HL-60 (cell line): ENCODE results near the gene MUC22.

ENCODE experiments used
- CTCF ChIP-seq: IDR thresholded peaks from one replicate; pipeline ENCODE4 v1.5.1; 2011; ENCODE audit warnings: low read length, control low read depth, inconsistent platforms; ENCODE audit not compliant: insufficient read depth
- POLR2AphosphoS5 ChIP-seq: IDR thresholded peaks from 2 replicates; pipeline ENCODE4 v1.6.1; 2012; ENCODE audit warnings: low read depth
- REST ChIP-seq: IDR thresholded peaks from 2 replicates; pipeline ENCODE4 v1.6.1; 2012; ENCODE audit warnings: low read depth; ENCODE audit not compliant: insufficient replicate concordance
- SPI1 ChIP-seq: IDR thresholded peaks from 2 replicates; pipeline ENCODE4 v1.6.1; 2012; ENCODE audit warnings: low read depth, mild to moderate bottlenecking, borderline replicate concordance

GRCh38 chr6:31005249-31006020 is 4.8 kb upstream of the MUC22 start:
- no peak for TF ChIP-seq CTCF
- TF ChIP-seq POLR2AphosphoS5, result no peak
- TF ChIP-seq REST, result no peak
- no peak for TF ChIP-seq SPI1
